Activated CD4-positive, alpha-beta T cell treated with anti-CD3 and anti-CD28 coated beads, Interleukin-2, amount 50 U/mL, for 16 hours (primary cell): ENCODE measurements around the gene FAM210A.
"Not testable (repeated sequence)": the region's sequence is repeated elsewhere in the genome, so short reads cannot be mapped to it uniquely, and the experiment has no call there.

Experiments used
- DNase-seq: peaks from one replicate; pipeline ENCODE4 v3.0.0-alpha.2; 2020

The FAM210A gene

GRCh38 chr18:13700153-13700552, 26.2 kb downstream of the FAM210A start:
- no peak for DNase-seq

GRCh38 chr18:13696961-13697360, 29.4 kb downstream of the FAM210A start:
- no peak for DNase-seq

DNA sequence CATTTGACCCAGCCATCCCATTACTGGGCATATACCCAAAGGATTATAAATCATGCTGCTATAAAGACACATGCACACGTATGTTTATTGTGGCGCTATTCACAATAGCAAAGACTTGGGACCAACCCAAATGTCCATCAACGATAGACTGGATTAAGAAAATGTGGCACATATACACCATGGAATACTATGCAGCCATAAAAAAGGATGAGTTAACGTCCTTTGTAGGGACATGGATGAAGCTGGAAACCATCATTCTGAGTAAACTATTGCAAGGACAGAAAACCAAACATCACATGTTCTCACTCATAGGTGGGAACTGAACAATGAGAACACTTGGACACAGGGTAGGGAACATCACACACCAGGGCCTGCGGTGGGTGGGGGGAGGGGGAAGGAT, 31.0 kb downstream of the FAM210A start:
- not testable (repeated sequence) for DNase-seq

DNA sequence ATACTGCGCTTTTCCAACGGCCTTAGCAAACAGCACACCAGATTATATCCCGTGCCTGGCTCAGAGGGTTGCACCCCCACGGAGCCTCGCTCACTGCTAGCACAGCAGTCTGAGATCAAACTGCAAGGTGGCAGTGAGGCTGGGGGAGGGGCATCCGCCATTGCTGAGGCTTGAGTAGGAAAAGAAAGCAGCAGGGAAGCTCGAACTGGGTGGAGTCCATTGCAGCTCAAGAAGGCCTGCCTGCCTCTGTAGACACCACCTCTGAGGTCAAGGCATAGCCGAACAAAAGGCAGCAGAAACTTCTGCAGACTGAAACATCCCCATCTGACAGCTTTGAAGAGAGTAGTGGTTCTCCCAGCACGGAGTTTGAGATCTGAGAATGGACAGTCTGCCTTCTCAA, 36.3 kb downstream of the FAM210A start:
- not testable (repeated sequence) for DNase-seq

DNA sequence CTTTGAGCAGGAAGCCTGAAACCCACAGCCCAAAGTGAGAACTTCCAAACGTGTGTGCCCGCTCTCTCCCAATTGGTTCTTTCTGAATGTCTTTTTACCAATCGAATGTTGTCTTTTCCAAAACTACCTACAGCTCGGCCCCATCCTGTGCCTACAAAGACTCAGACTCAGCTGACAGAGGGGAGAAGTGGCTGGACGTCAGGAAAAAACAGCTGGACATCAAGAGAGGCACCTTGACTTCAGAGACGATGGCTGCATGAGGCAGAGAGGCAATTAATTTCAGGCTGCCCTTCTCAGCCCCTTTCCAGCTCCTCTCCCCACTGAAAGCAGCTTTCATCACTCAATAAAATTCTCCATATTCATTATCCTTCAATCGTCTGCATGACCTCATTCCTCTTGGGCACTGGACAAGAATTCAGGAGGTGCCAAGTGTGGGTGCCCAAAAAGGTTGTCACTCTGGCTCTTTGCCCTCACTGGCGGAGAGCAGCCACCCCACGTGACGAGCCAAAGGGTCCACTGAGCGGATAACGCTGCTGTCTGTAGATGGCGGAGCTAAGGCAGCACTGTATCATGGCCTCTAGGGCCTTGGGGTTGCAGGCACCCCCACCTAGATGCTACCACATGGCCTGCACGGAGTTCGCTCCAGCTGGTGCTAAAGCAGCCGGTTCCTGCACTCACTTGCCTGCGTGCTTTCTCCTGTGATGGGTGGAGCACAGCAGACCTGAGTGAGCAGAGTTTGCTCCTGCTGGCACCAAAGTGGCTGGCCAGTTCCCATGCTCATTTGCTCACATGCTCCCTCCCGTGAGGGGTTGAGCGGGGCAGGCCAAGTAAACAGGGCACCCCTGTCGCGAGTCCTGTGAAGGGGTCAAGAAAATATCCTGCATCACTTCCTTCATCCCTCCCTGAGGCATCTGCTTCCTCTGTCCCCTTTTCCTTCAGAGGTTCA, 37.9 kb downstream of the FAM210A start:
- DNase-seq = no peak

DNA sequence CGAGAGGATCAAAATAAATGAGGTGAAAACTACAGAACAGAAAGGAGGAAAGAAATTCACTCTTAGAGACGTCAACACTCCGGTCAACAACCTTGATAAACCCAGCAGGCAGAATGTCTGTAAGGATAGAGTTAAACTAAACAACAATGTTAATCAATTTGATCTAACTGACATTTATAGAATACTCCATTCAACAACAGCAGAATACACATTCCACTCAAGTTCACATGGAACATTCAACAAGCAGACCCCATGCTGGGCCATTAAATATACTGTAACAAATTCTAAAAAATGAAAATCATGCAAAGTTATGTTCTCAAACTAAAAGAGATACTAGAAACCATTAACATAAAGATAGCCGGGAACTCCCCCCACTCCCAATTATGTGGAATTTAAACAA, 41.8 kb downstream of the FAM210A start:
- no peak for DNase-seq

DNA sequence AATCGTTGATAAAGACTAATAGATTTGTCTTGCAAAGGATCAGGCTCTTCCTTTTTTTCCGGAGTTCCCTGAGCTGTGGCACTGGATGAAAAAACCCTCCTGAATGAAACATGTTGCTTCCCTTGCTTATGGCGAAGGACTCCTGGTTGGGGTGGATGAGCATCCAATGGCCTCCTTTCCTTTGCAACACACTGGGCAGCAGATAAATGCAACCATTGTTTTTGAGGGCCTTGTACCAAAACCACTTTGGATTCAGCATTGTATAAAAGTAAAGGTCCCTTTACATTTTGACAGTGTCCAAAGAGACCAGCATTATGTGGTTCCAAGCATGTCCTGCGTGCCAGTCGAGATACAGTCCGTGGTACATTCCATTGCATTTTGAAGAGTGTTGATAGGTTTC, 44.7 kb downstream of the FAM210A start:
- DNase-seq = no peak

DNA sequence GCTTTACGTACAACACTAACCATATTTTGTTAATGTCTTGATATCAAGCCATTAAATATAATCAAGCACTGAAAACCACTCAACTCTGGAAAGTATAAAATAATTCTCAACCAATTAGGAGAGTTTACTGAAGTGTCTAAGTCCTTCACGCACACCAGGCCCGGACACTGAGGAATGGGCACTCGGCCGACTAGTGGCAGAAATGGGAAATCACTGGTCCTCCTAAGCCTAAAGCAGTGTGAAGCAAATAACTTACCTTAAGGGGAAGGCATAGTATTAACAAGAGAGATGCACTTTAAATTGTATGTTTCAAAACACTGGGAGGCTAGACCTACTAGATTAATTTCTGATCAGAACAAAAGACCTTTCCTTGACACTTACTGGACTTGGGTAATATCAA, 45.7 kb downstream of the FAM210A start:
- DNase-seq = no peak

DNA sequence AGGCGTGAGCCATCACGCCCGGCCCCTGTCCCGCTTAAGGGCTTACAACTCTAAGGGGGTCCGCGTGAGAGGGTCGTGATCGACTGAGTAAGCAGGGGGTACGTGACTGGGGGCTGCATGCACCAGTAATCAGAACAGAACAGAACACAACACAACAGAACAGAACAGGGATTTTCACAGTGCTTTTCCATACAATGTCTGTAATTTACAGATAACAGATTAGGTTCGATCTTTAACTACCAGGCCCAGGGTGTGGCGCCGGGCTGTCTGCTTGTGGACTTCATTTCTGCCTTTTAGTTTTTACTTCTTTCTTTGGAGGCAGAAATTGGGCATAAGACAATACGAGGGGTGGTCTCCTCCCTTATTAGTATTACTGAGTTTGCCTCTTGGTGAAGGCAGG, 49.0 kb downstream of the FAM210A start:
- not testable (repeated sequence) for DNase-seq

DNA sequence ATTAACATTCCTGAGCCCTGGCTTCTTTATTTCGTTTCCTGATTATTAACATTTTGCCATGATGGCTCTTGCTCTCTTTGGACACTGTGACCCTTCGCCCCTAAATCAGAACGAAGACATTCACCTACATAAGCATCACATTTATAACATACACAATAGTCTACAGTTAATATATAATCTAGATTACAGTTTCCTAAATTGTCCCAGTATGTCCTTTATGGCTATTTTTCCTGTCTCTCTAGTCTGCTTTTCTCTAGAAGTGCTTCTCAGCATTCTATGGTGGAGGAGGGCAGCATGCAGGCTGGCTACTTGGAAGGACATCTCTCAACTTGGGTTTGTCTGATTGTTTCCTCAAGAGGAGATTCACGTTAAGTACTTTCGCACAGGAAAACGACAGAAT, 49.9 kb downstream of the FAM210A start:
- no peak for DNase-seq

DNA sequence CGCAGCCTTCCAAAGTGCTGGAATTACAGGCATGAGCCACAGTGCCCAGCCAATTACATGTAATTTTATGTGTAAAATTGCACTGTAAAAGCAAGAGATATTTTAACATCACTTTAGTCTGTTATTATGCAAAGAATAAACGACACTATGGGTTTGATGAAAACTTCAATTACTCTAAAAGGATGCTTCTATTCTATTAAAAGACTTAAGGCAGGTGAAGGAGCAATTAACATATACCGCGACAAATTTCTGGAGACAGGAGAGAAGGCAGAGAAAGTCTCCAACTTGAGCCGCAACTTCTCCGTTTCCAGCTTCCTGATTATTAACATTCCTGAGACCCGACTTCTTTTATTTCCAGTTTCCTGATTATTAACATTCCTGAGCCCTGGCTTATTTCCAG, 53.7 kb downstream of the FAM210A start:
- no peak for DNase-seq

GRCh38 chr18:13661779-13662256, 64.5 kb downstream of the FAM210A start:
- DNase-seq = no peak

DNA sequence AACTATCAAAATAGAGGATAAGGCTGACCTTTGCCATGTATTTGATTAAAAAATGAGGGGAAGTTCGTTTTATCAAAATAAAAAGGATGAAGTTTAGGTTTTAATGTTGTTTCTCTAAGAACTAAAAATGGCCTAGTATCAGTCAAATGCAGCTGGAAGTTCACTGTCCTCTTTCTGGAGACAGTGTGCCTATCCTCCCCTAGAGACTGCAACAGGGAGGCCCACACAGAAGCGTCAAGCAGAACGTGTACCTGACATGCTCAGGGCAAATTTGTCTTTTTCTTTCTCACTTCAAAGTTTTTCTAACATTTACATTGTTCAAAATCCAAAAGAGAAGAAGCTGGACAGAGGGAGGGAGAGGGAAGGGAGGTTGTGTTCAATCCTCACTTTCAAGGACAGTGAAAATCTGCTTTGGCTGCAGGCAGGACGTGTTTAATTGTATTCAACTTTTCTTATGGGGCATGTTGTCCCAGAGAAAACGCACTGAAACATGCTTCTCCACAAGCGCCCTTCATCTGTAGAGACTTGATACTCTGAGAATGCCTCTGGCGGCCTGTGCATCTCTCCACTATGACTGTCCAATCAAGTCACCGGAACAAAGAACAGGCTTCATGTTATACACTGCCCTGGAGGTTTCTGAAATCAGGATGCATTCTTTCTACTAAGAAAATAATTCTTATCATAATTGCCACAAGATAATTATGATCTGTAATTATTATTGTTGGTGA, 65.1 kb downstream of the FAM210A start:
- no peak for DNase-seq

DNA sequence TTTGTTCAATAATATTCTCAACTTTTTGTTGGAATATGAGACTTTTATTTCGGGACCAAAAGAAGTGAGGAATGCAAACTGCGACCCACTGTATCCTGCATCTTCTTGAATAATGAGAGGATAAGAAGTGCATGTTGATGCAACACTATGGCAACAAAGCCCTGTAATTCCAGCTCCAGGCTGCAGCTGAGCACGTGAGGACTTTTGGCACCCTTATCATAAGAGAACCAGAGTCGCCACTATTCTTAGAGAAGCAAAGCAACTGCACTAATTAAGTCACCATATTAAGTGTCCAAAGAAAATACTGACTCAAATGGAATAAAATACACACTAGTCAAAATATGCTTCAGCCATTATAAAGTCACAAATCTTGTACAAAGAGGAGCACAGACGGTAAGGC, 65.8 kb downstream of the FAM210A start:
- DNase-seq = no peak

DNA sequence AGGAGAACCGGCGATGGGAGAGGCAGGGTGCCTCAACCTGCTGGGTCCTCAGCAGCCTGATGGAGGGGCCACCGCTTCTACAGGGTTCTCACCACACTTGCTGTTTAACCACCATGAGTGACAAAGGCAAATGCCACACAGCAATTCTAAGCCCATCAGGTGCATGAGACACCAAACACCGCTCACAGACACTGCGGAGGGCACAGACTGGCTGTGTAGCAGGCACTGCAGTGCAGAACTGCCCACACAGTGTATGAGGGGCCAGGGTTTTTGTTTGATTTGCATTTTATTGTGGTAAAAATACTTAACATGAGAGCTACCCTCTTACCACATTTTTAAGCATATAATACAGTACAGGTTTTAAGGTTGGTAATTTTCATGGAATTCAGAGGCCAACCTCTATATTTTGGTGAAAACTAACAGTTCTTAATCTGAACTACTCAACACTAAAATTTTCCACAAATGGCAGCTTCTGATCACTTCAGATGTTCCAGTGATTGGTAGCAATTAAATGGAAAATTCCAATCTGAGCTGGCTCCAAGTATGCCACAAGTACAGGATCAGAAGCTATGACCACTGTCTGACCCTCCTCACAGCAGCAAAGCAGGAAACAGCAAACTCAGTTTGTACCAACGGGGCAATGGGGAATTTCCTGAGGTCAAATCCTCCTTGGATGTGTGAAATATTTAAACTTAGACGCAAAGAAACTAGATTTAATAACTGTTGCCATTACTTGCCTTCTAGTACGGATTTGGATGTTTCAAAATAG, 67.7 kb downstream of the FAM210A start:
- no peak for DNase-seq

- DNase-seq = no peak
Measured at GRCh38 chr18:13657974-13658373, 68.4 kb downstream of the FAM210A start.

DNA sequence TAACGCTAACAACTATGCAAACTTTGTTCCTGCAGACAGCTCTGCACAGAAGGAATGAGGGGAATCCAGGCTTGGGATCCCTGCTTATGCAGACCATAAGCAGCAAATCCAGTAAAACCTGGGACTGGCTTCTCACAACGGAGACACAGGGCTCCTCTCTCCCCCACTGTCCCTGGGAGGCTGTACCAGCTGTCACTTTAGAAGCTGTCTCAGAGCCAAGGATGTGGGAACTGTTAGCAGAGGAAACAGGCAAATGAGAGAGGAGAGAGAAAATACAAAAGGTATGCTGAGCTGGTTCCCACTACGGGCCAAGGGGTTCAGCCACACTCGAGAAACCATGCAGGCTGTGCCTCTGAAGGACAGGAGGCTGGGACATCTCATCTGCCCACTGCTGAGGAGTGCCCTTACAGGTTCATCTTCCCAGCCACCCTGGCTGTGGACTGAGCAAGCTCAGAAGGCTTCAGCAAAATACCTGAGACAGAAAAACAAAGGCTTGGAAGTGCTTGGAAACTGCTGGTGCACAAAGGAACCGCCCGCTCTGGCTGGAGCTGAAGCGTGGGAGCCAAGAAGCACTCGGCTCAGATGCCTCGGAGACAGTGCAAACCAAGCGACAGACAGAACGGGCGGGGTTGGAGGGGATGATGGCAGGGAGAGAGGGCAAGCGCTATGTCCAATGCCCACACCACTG, 72.5 kb downstream of the FAM210A start:
- DNase-seq = no peak

DNA sequence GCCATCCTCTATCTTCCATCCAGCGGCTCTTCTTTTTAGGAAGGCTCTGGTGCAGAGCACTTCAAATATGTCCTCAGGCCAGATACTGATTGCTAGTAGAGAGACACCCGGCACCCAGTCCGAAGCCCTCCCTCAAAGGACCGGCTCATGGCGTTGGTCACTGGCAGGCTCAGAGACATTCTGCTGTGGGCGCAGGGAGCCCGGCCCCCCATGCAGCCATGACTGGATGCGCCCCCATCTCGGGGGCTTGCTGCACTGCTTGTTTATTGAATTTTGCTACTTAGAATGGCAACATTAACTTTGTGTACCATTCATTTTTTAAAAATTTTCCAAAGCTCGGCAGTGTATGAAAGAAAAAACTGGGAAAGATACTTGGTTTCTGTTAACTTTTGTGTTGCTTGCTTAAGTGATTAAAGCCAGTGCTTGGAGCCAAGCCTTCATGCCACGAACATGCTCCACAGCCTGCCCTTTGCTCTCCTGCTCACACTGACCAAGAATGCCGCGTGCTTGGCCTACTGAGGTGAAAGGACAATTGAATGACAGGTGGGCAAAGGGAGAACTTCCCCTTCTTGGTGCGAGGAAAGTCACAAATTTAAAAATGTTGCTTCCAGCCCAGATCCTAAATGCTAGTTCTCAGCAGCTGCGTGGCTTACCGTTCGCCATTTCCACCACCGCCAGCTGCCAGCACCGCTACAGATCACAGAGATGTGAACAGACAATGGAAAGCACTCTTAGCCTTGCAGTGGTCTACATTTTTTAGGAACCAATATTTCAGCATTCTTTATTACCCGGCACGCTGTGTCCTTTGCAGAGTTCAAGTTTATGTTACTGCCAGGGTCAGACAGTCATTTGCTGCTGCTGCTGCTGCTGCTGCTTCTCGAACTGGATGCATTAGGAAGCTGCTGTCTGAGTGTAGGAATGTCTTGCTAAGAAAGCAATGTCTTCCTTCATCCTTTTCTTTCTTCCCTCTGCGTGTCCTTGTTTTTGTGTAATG, 76.7 kb downstream of the FAM210A start:
- DNase-seq = no peak

- DNase-seq = no peak
Measured at GRCh38 chr18:13647761-13648160, 78.6 kb downstream of the FAM210A start.

- no peak for DNase-seq
Measured at GRCh38 chr18:13646633-13647032, 79.7 kb downstream of the FAM210A start.

DNA sequence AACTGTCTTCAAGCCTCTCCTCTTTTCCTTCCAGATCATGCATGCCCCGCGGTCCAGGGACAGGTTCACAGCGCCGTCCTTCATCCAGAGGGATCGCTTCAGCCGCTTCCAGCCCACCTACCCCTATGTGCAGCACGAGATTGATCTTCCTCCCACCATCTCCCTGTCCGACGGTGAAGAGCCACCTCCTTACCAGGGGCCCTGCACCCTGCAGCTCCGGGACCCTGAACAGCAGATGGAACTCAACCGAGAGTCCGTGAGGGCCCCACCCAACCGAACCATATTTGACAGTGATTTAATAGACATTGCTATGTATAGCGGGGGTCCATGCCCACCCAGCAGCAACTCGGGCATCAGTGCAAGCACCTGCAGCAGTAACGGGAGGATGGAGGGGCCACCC, 81.3 kb downstream of the FAM210A start:
- DNase-seq = no peak
